ENCODE data around the gene FPGS.

DNA sequence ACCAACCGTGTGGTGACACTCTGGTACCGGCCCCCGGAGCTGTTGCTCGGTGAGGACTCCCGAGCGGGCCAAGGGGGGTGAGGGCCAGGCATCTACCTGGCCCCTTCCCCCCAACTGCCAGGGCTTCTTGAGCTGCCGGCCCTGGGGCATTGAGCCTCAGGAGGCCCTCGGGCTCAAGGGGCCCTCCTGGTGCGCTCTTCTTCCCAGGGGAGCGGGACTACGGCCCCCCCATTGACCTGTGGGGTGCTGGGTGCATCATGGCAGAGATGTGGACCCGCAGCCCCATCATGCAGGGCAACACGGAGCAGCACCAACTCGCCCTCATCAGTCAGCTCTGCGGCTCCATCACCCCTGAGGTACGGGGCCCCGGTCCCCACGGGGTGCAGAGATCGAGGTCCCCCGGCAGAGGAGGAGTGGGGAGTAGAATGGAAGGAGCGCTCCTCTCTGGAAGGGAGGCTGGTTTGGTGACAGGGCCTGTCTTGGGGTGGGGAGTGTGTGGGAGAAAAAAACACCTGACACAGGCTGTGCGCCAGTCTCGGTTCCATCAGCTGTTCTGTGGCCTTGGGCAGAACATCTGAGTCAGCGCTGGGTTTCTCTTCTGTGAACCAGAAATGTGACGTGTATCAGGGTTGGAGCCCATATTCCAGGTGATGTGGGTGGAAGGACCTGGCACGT, 14.2 kb upstream of the FPGS start:
- no peak for TF ChIP-seq EZH2 (IDR thresholded peaks at IDR 0.05)
- TF ChIP-seq POLR2AphosphoS5 (IDR thresholded peaks at IDR 0.05; ENCODE audit: borderline replicate concordance, low read depth, low read length): no peak
- no peak for TF ChIP-seq FOXP2 (optimal IDR thresholded peaks at IDR 0.05; ENCODE audit: control extremely low read depth, extremely low read length, insufficient read depth)
